Astrocyte (in vitro differentiated cells and primary cell): ENCODE measurements around the gene COL15A1.

Experiments used
- CTCF ChIP-seq: IDR thresholded peaks from 2 replicates; pipeline ENCODE4 v1.5.1; 2011; ENCODE audit warnings: low read depth, mild to moderate bottlenecking, inconsistent platforms, low read length, moderate library complexity; ENCODE audit not compliant: insufficient read depth
- EZH2 ChIP-seq: IDR thresholded peaks from 2 replicates; pipeline ENCODE4 v1.6.1; 2012; ENCODE audit warnings: mild to moderate bottlenecking, low read length, inconsistent platforms; ENCODE audit not compliant: insufficient read depth

GRCh38 chr9:99023831-99024230 lies 80.1 kb downstream of the COL15A1 start:
- TF ChIP-seq CTCF (no peak), EZH2 (no peak)
